GM18517 (cell line): ENCODE measurements around the gene AHDC1.

Experiments
- ATAC-seq: cut with Tn5 transposase; IDR thresholded peaks from one replicate; pipeline ENCODE4 v1.9.1; 2021; ENCODE audit warnings: mild to moderate bottlenecking, moderate library complexity; ENCODE audit not compliant: unreplicated experiment

AHDC1 gene

DNA sequence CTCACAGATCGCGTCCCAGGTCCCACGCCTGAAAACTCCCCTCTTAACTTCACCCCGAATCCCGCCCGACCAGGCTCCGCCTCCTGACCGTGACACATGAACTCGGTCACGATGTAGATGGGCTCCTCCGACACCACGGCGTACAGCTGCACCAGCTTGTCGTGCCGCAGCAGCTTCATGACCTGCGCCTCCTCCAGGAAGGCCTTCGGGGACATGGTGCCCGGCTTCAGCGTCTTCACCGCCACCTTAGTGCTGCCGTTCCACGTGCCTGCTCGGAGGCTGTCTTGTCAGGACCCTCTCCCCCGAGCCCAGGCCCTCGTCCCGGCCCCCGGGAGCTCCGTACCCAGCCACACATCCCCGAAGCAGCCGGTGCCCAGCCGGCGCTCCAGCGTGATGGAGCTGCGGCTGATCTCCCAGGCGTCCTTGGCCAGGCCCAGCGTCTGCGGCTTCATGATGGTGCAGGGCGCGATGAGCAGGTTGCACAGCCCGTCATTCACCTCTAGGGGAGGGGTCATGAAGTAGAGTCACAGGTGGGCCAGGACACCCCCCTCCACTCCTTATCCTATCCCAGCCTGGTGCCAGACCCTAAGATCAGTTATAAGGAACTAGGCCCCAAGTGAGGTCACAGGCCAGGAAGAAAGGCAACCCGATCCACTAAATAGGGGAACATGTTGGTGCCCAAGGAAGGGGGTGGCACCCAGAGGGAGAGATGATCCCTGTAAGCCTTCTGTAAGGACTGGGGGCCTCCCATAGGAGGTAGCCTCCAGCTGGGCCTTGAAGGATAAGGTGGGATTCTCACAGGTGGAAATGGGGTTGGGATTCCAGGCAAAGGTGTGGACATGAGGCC lies 11.6 kb upstream of the AHDC1 start:
- ATAC-seq = no peak

DNA sequence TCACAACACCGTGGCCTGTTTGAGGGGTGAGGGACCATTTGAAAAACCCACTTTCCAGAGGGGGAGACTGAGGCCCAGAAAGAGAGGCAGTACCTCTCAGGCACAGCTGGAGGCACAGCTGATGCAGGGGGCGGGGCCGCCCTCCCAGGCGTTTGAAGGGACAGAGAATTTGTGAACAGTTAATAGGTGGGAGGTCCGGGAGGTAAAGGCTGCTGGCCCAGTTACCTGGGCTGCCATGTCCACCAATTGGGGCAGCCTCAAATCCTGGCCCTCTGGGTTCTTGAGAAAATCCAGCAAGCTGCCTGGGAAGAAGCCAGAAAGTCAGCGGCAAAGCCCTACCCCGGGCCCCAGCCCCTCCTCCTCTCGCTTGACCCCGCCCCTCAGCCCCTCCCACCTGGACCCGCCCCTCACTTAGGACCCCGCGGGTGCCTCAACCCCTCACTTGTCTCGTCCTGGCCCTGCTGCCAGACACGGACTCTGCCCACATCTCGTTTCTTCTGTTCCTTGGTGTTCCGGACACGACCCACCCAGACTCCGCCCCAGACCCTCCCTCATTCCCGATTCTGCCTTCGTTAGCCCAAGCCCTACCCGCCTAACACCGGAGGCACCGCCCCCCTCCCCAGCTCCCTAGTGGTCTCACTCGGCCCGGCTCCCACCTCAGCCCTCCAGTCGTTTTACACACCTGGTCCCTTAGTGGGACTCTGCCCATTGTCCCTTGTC lies 10.8 kb upstream of the AHDC1 start:
- no peak for ATAC-seq

GRCh38 chr1:27614043-27614624 lies 10.2 kb upstream of the AHDC1 start:
- no peak for ATAC-seq

GRCh38 chr1:27612718-27613117 lies 8.8 kb upstream of the AHDC1 start:
- ATAC-seq = no peak

DNA sequence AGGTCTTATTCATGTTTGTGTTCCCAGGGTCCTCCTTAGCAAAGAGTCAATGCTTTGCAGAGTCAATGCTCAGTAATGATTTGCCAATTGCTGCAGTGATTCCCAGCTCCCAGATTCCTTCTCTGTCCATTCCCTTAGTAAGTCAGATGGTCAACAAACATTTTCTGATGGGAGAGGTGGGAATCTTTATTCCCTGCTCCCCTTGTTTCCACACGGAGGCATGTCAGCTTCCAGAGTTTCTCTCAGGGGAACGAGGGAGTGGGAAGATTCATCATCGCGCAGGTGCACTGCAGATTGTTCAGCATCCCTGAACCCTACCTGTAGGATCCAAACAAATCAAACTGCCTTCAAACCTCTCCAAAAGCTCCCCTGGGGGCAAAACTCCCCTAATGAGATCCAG lies 7.5 kb upstream of the AHDC1 start:
- ATAC-seq = no peak

GRCh38 chr1:27609618-27610240 lies 5.8 kb upstream of the AHDC1 start:
- no peak for ATAC-seq

DNA sequence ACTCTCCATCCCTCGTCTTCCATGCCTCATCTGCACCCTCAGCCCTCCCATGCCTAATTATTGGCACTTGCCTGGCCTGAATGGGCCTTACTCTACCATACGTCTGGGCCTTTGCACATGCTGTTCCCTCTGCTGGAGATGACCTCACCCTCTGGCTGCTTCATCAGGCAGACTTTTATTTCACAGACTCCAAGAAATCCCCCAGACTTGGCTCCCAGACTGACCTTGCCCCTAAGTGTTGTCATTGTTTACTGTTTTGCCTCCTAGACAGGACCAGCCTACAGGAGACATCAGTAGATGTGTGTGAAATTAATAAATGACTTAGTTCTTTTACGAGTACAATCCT lies 5.2 kb upstream of the AHDC1 start:
- ATAC-seq = no peak

- no peak for ATAC-seq
Observed at GRCh38 chr1:27607239-27607804, 3.4 kb upstream of the AHDC1 start.

- ATAC-seq = no peak
Observed at GRCh38 chr1:27606708-27607238, 2.8 kb upstream of the AHDC1 start.

DNA sequence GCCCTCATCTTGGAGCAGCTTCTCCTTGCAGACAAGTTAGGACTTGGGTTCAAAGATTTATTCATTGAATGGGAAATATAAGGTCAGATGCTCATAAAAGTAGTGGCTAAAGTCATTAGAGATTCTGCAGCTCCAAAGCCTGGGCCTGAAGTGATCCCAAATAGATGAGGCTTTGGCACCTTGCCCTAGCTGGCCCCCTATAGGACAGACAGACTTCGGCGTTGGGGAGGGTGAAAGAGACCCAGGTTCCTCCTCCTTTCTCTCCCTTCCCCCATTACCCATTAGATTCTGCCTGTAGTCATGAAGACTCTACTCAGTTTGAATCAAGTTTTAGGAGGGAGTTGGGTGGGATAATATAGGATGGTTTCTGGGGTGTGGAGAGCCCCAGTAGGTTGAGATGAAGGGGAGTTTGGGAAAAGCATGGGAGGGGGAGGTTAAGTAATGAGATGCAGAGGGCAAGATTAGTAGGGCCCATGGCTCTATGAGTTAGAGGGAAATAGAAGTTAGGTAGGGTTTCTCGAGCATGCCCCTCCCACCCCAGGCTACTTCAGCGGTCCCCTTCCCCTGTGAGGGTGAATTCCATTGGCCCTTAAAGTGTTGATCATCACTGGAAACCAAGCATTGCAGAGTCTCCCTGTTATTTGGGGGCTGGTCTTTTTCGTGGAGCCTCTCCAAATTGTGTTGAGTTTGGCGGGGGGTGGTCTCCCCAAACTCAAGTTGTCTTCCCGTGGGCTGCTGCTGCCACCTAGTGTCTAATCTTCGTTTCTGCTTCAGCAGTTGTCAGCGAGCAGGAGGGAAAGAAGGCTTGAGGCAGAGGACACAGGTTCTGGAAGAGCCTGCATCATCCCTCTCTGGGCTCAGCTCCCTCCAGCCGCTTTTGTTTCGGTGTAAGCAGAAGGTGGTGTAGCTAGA lies 2.1 kb upstream of the AHDC1 start:
- no peak for ATAC-seq

DNA sequence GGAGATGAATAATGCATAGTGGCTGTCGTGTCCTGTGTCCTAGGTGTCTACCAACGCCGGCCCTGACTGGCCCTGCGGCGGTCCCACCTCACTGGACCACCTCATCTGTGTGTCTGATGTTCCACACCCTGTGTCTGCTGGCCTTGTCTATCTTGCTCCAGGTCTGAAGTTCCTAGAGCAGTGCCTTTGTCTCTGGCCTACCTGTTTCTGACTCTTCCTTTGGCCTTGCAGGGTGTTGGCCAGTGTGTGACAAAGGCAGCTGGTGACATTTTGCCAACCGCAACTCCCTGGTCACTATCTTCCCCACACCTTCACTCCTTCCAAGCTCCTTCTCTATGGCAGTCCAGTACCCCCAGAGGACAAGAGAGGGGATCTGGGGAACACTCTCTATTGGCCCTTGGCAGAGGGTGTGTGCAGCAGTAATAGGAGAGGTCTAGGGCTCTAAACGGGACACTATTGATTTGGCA lies 1.4 kb upstream of the AHDC1 start:
- ATAC-seq = no peak

DNA sequence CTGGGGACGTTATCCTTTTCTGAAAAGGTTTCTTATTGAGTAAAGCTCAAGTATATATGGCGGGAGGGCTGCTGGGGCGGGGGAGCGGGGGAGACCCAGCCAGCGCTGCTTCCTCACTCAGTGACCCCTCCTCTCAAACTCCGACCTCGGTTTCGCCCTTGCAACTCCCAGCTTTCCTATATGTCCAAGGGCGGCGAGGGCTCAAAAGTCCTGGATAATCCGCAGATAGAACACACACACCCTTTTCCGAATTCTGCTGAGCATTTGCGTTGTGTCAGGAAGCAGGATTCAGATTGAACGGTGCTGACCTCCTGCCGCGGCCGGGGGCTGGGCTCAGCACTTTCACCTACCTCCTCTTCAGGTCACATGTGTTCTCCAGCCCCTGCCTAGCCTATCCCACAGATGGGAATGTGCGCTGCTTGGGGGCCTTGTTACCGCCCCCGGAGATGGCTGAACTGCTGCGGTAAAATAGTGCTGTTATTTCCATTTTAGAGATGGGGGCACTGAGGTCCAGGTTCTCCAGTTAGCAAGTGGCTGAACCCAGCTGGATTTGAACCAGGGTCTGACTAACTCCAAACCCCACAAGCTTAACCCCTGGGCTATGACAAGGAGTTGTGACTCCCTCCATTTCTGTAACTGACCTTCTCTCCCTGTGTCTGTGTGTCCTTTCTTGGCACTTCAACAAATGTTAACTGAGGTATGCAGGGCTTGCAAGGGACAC lies 795 bp upstream of the AHDC1 start:
- ATAC-seq = no peak

DNA sequence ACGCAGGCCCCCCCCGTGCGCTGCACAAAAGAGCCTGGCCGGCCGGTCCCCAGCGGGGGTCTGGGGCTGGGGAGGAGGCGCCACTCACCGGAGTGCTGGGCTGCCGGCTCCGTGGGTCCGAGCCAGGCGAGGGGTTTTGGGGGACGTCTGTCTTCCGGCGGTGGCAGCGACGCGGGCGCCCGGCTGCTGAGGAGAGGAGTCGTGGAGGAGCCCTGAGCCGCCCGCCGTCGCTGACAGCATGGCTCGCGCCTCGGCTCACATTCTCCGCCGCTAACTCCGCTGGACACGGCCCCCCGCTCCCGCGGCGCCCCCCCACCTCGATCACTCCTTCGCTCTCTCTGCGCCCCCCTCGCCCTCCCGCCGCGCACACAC lies 649 bp downstream of the AHDC1 start:
- no peak for ATAC-seq

DNA sequence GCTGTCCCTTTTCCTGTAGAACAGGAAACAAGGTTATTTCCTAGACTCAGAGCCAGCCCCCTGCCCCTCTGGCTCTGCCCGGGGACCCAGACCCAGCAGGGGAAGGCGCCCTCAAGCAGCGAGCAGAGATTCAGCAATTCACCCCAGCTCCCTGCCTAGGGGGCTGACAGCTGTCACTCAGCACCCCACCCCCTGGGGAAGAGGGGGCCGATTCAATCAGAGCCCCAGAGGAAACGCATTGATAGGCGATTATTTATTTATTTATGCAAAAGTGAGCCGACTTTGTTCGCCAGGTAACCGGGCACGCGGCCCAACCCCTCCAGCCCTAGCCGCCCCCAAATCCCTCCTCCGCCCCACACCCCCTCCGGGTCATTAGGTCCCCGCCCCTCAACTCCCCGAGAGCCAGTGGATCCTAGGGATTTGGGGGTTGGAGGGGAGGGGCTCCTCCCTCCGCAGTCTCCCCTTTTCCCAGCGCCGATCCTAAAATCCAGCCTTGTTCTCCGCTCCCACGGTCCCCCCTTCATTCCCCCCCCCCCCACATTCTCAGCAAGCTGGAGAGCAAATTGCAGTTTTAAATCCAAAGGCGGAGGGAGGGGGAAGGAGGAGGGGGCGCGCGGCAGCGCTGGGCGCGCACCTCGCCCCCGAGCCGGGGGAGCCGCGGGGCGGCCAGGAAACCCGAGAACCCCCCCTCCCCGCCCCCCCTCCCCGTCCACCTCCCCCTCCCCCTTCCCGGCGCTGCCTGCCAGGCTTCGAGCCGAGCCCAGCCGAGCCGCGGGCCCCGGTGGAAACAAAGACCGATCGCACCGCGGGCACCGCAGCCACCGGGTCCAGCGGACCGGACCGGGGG lies 1.3 kb downstream of the AHDC1 start:
- no peak for ATAC-seq

DNA sequence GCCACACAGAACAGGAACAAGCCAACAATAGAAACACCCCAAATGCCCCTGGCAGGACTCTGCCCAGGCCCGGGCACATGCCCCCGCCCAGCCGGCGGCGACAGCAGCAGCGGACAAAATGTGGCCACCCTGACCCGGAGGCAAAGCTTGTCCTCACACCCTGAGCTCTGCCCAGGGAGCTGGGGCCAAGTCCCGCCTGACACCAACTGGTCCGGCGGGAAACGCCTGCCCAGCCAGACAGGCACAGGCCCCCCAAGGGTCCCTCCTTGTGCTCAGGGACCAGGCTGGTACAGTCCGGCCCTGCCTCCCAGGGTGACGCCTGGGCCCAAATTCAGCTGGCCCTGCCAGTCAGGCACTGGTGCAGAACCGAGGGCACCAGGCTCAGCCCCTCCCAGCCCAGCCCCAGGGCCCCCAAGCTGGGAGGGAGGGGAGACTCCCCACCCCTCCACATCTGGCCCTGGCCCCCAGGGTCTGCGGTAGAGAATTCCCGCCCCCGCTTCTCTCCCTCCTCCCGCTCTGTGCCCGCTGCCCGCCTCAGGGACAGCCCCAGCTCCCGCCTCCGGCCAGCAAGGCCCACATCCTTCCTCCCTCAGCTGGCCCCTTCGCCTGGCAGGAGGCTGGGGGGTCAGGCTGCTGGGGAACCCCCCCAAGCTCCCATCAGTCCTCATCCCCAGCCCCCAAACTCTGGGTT lies 2.0 kb downstream of the AHDC1 start:
- no peak for ATAC-seq

GRCh38 chr1:27601321-27601770 lies 2.6 kb downstream of the AHDC1 start:
- no peak for ATAC-seq

GRCh38 chr1:27600498-27601175 lies 3.3 kb downstream of the AHDC1 start:
- ATAC-seq = no peak
